HG03108 (cell line): ENCODE measurements around the gene SRC.

Source experiments
- ATAC-seq: cut with Tn5 transposase; IDR thresholded peaks from one replicate; pipeline ENCODE4 v1.9.1; 2021; ENCODE audit warnings: moderate library complexity; ENCODE audit not compliant: unreplicated experiment

Gene SRC

GRCh38 chr20:37314617-37315016 is 31.3 kb upstream of the SRC start:
- no peak for ATAC-seq

GRCh38 chr20:37315021-37315451 is 30.9 kb upstream of the SRC start:
- no peak for ATAC-seq

- peak; percentile 45 for ATAC-seq
Measured at GRCh38 chr20:37315452-37316110, 30.4 kb upstream of the SRC start.

- peak; percentile 54 for ATAC-seq
Measured at GRCh38 chr20:37316116-37316774, 29.7 kb upstream of the SRC start.

- ATAC-seq, result no peak
Measured at GRCh38 chr20:37316775-37317170, 29.2 kb upstream of the SRC start.

- no peak for ATAC-seq
Measured at GRCh38 chr20:37317316-37317715, 28.6 kb upstream of the SRC start.

- no peak for ATAC-seq
Measured at GRCh38 chr20:37317994-37318640, 27.8 kb upstream of the SRC start.

GRCh38 chr20:37319151-37319671 is 26.7 kb upstream of the SRC start:
- no peak for ATAC-seq

- no peak for ATAC-seq
Measured at GRCh38 chr20:37323985-37324384, 22.0 kb upstream of the SRC start.

- no peak for ATAC-seq
Measured at GRCh38 chr20:37325206-37325605, 20.7 kb upstream of the SRC start.

- ATAC-seq, result no peak
Measured at GRCh38 chr20:37326666-37327065, 19.3 kb upstream of the SRC start.

- ATAC-seq, result no peak
Measured at GRCh38 chr20:37327748-37328147, 18.2 kb upstream of the SRC start.

GRCh38 chr20:37328149-37328945 is 17.6 kb upstream of the SRC start:
- ATAC-seq, result no peak

GRCh38 chr20:37329481-37330165 is 16.3 kb upstream of the SRC start:
- ATAC-seq, result no peak

GRCh38 chr20:37330316-37330715 is 15.6 kb upstream of the SRC start:
- no peak for ATAC-seq

GRCh38 chr20:37331060-37331857 is 14.7 kb upstream of the SRC start:
- ATAC-seq, result no peak

- ATAC-seq, result no peak
Measured at GRCh38 chr20:37333130-37333847, 12.7 kb upstream of the SRC start.

GRCh38 chr20:37333848-37334318 is 12.1 kb upstream of the SRC start:
- no peak for ATAC-seq

GRCh38 chr20:37334450-37334849 is 11.5 kb upstream of the SRC start:
- no peak for ATAC-seq
